Natural killer cell (primary cell): ENCODE measurements around the gene FBXL12. TPM values are rescaled to one million over a fixed set of nuclear protein-coding genes. Genes with fewer than 3 reads are reported as not detected.
"Not testable (repeated sequence)": the region's sequence is repeated elsewhere in the genome, so short reads cannot be mapped to it uniquely, and the experiment has no call there.

Source experiments
- ATAC-seq, 3 donors: fragments of 150-1000 bp in 2 of 3; fragments of 200-7000 bp in 1 of 3; cut with Tn5 transposase; 1 replicate in 1 of 3; 2 replicates in 2 of 3; pipeline ENCODE4 v1.10.0; 2021; ENCODE audit warnings: mild to moderate bottlenecking in 2 of 3, moderate library complexity in 2 of 3
- DNase-seq, 2 donors: peaks; one replicate each; pipeline versions ENCODE4 v3.0.0 to v3.0.0-alpha.2; 2013 to 2021; ENCODE audit warnings: mixed read lengths in 1 of 2
- H3K27ac ChIP-seq: one replicate; pipeline ENCODE4 v1.5.1; 2013; ENCODE audit warnings: mild to moderate bottlenecking, low read length
- H3K27me3 ChIP-seq: one replicate; pipeline ENCODE4 v1.6.1; 2013; ENCODE audit warnings: low read length; ENCODE audit not compliant: control insufficient read depth, insufficient read depth
- H3K36me3 ChIP-seq: one replicate; pipeline ENCODE4 v1.6.1; 2013; ENCODE audit warnings: low read length; ENCODE audit not compliant: control insufficient read depth, insufficient read depth
- H3K4me1 ChIP-seq: one replicate; pipeline ENCODE4 v1.6.1; 2013; ENCODE audit warnings: low read length; ENCODE audit not compliant: control insufficient read depth, insufficient read depth
- H3K4me3 ChIP-seq: one replicate; pipeline ENCODE4 v1.5.1; 2013; ENCODE audit warnings: low read length
- H3K9me3 ChIP-seq: one replicate; pipeline ENCODE4 v1.6.1; 2013; ENCODE audit warnings: low read length; ENCODE audit not compliant: control insufficient read depth, insufficient read depth
- H3K27ac Mint-ChIP-seq, 2 donors: one replicate each; pipeline ENCODE4 v1.8.0; 2022; ENCODE audit warnings: mild to moderate bottlenecking in 2 of 2, mixed read lengths in 2 of 2, moderate library complexity in 1 of 2
- H3K27me3 Mint-ChIP-seq, 2 donors: one replicate each; pipeline ENCODE4 v1.8.0; 2022; ENCODE audit warnings: low read depth in 2 of 2, mixed read lengths in 2 of 2
- H3K36me3 Mint-ChIP-seq: one replicate; pipeline ENCODE4 v1.8.0; 2022; ENCODE audit warnings: mixed read lengths
- H3K4me1 Mint-ChIP-seq, 2 donors: one replicate each; pipeline ENCODE4 v1.8.0; 2022; ENCODE audit warnings: mixed read lengths in 2 of 2
- H3K4me3 Mint-ChIP-seq: one replicate; pipeline ENCODE4 v1.8.0; 2022; ENCODE audit warnings: mild to moderate bottlenecking, moderate library complexity, mixed read lengths
- H3K9me3 Mint-ChIP-seq, 2 donors: one replicate each; pipeline ENCODE4 v1.8.0; 2022; ENCODE audit warnings: mixed read lengths in 2 of 2
- WGBS: methylation state at CpG from one replicate; pipeline ENCODE4 v1.1.7; 2013; ENCODE audit warnings: missing lambda C conversion rate; ENCODE audit not compliant: insufficient coverage; 5-methylcytosine and 5-hydroxymethylcytosine counted together
- intact Hi-C: fragments of 100-400 bp; cut with micrococcal nuclease; formaldehyde crosslinking; loops from one replicate; pipeline ENCODE4 v1.14.2; 2022
- total RNA-seq, 4 donors: library from RNA; stranded (reverse); fragments of 120-200 nt in 1 of 4; gene quantifications; one replicate each; pipeline versions ENCODE4 v1.2.3 to v1.2.4, GENCODE V29; 2013 to 2022
- TF ChIP-seq, protein P1 (sequence below): fragments of 200-600 bp; IDR thresholded peaks from one replicate; pipeline ENCODE4 v1.8.0; 2022; ENCODE audit warnings: antibody characterized with exemption

FBXL12 gene
- total RNA-seq, 3 donors from 2014 or later (not counting 1 experiment from before 2014, with no cell fraction given) = 36.9 to 46.8 (median 43.6) TPM

DNA sequence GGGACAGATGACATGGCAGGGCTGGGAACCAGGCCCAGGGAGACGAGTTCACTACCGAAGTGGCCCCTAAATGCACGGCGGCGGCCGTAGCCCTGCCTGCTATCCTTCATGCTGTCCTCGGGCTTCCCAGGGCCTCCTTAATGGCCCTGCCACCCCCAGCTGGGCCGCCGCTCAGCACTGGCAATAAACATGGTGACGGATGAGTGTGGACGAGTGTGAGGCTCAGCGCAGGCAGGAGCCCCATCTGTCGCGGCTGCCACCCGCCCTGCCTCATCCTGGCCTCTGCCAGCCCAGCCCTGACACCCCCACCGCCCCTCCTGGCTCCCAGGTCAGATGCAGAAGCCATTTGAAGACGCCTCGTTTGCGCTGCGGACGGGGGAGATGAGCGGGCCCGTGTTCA, 29.9 kb upstream of the FBXL12 start:
- Histone ChIP-seq H3K27me3 (no peaks in the 10 kb centered on the region), H3K27ac (no peak overlapping the region), H3K4me3 (no peak overlapping the region), H3K9me3 (peaks cover 1% of the 10 kb centered on the region), H3K4me1 (peaks cover 10% of the 10 kb centered on the region), H3K36me3 (peaks cover 45% of the 10 kb centered on the region)
- no peak for DNase-seq
- 94% methylated on average over 23 of the region's 23 CpGs for WGBS
- intact Hi-C loops = no loop called here
- no peak overlapping the region for H3K4me3 Mint-ChIP-seq
- H3K36me3 Mint-ChIP-seq = peaks cover 5% of the 10 kb centered on the region
- ATAC-seq = no peak
- no peaks in the 10 kb centered on the region for H3K9me3 Mint-ChIP-seq
- TF ChIP-seq, protein P1, sequence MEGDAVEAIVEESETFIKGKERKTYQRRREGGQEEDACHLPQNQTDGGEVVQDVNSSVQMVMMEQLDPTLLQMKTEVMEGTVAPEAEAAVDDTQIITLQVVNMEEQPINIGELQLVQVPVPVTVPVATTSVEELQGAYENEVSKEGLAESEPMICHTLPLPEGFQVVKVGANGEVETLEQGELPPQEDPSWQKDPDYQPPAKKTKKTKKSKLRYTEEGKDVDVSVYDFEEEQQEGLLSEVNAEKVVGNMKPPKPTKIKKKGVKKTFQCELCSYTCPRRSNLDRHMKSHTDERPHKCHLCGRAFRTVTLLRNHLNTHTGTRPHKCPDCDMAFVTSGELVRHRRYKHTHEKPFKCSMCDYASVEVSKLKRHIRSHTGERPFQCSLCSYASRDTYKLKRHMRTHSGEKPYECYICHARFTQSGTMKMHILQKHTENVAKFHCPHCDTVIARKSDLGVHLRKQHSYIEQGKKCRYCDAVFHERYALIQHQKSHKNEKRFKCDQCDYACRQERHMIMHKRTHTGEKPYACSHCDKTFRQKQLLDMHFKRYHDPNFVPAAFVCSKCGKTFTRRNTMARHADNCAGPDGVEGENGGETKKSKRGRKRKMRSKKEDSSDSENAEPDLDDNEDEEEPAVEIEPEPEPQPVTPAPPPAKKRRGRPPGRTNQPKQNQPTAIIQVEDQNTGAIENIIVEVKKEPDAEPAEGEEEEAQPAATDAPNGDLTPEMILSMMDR = no peak
- H3K27ac Mint-ChIP-seq = peak overlapping the region in 1 of 2 donors; percentile 47
- H3K27me3 Mint-ChIP-seq = no peaks in the 10 kb centered on the region
- peaks cover 18 to 29% of the 10 kb centered on the region in 2 donors for H3K4me1 Mint-ChIP-seq

DNA sequence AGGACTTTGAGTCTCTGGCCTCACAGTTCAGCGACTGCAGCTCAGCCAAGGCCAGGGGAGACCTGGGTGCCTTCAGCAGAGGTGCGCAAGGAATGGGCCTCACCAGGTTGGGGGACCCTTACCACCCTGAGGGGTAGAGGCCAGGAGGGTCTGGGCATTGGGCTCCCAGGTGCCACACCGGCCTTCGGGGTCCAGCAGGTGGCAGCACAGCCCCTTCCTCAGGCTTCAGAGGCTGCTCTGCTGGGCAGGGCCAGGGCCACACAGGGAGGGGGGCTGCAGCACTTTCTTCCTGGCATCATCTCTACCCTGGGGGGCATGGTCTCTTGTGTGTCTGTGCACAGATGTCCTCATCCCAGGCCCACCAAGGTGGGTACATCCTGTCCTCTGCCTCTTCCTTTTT, 29.2 kb upstream of the FBXL12 start:
- intact Hi-C loops = no loop called here
- Mint-ChIP-seq H3K9me3 (no peaks in the 10 kb centered on the region), H3K27me3 (no peaks in the 10 kb centered on the region), H3K27ac (peak overlapping the region in 1 of 2 donors; percentile 61), H3K4me1 (peaks cover 18 to 30% of the 10 kb centered on the region in 2 donors), H3K4me3 (no peak overlapping the region), H3K36me3 (peaks cover 5% of the 10 kb centered on the region)
- no peaks in the 10 kb centered on the region for H3K27me3 ChIP-seq
- H3K4me1 ChIP-seq = peaks cover 10% of the 10 kb centered on the region
- TF ChIP-seq, protein P1 = peak; percentile 30
- peaks cover 5% of the 10 kb centered on the region for H3K9me3 ChIP-seq
- H3K4me3 ChIP-seq = no peak overlapping the region
- WGBS = 94% methylated on average over 4 of the region's 4 CpGs
- H3K27ac ChIP-seq = no peak overlapping the region
- peaks cover 50% of the 10 kb centered on the region for H3K36me3 ChIP-seq
- DNase-seq = peak; percentile 22 to 71
- peak in 2 of 3 donors; percentile 64 to 68 for ATAC-seq

DNA sequence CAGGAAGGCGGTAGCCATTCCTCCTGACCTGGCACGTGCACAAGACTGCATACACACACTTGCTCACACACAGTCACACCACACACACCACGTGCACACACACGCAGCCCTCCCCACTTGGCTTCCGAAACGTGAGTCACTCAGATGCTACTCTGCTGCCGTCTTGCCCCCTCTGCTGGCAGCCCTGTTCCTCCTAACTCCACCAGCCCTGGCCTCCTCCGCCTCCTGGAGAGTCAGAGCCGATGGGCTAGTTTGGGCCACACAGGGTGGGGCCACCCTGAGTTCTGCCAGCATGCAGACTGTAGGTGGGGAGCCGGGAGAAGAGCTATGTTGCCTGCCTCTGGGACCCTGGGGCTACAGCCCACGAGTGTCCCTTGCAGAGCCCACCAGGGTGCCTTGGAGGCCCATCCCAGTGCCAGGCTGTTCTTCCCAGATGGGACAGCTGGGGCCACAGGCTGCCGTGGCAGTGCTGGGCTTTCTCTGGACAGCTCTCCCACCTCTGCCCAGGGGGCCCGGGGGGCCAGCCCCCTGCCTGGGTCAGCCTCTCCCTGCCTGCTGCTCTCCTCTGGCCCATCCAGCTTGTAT, 28.3 kb upstream of the FBXL12 start:
- H3K27me3 Mint-ChIP-seq = no peaks in the 10 kb centered on the region
- H3K4me3 Mint-ChIP-seq = no peak overlapping the region
- intact Hi-C loops = no loop called here
- ATAC-seq (no peak), DNase-seq (peak in 1 of 2 donors; percentile 50)
- H3K27me3 ChIP-seq = no peaks in the 10 kb centered on the region
- H3K9me3 Mint-ChIP-seq = no peaks in the 10 kb centered on the region
- peaks cover 18 to 27% of the 10 kb centered on the region in 2 donors for H3K4me1 Mint-ChIP-seq
- H3K4me3 ChIP-seq = no peak overlapping the region
- peaks cover 59% of the 10 kb centered on the region for H3K36me3 ChIP-seq
- no peak overlapping the region for H3K27ac ChIP-seq
- peaks cover 10% of the 10 kb centered on the region for H3K4me1 ChIP-seq
- peaks cover 5% of the 10 kb centered on the region for H3K9me3 ChIP-seq
- TF ChIP-seq, protein P1 = no peak
- WGBS = 87% methylated on average over 13 of the region's 13 CpGs
- H3K36me3 Mint-ChIP-seq = peaks cover 5% of the 10 kb centered on the region
- H3K27ac Mint-ChIP-seq = peak overlapping the region in 1 of 2 donors; percentile 61

DNA sequence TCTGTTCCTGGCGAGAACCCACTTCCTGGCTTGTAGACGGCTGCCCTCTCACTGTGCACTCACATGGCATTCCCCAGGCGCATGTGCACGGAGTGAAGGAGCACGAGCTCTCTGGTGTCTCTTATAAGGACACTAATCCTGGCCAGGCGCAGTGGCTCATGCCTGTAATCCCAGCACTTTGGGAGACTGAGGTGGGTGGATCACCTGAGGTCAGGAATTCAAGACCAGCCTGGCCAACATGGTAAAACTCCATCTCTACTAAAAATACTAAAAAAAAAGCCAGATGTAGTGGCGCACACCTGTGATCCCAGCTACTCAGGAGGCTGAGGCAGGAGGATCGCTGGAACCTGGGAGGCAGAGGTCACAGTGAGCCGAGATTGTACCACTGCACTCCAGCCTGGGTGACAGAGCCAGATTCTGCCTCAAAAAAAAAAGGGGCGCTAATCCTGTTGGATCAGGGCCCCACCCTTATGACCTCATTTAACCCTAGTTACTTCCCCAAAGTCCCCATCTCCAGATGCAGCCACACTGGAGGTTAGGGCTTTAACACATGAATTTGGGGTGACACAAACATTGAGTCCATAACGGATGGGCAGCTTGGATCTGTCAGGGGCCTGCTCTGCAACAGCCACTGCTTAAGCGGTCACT, 24.9 kb upstream of the FBXL12 start:
- H3K4me3 ChIP-seq, intact Hi-C loops, H3K4me1 ChIP-seq, DNase-seq, H3K27ac ChIP-seq, H3K9me3 Mint-ChIP-seq, H3K36me3 Mint-ChIP-seq, H3K27me3 ChIP-seq, H3K4me3 Mint-ChIP-seq, H3K9me3 ChIP-seq, H3K27ac Mint-ChIP-seq, H3K27me3 Mint-ChIP-seq, ATAC-seq: not testable (repeated sequence)
- H3K4me1 Mint-ChIP-seq = peaks cover 29% of the 10 kb centered on the region in 2 donors
- 91% methylated on average over 12 of the region's 12 CpGs for WGBS
- peaks cover 89% of the 10 kb centered on the region for H3K36me3 ChIP-seq
